ENCODE data around the gene GNA14. TPM values are rescaled to one million over a fixed set of nuclear protein-coding genes. Genes with fewer than 3 reads are reported as not detected.

Gene GNA14
- total RNA-seq, 1 experiment from 2014 or later = 0.15 TPM

- Histone ChIP-seq H3K27ac (ENCODE audit: low read length) (no peak overlapping the region), H3K9me3 (ENCODE audit: control insufficient read depth, insufficient read depth, low read depth, low read length) (no peaks in the 10 kb centered on the region), H3K4me1 (ENCODE audit: control insufficient read depth, insufficient read depth, low read length) (no peaks in the 10 kb centered on the region), H3K27me3 (ENCODE audit: control insufficient read depth, insufficient read depth, low read length) (no peaks in the 10 kb centered on the region), H3K36me3 (ENCODE audit: control insufficient read depth, insufficient read depth, low read length) (no peaks in the 10 kb centered on the region), H3K4me3 (ENCODE audit: low read depth in 2 of 2, low read length in 2 of 2) (no peak overlapping the region)
- intact Hi-C loops (cut with micrococcal nuclease; ENCODE audit: unreplicated experiment) (no loop called here), in situ Hi-C loops (cut with HindIII; ENCODE audit: low pct_unique_long_range_greater_than_20kb, low sequenced_read_pairs) (no loop called here)
- POLR2A ChIA-PET = no interaction called here
- no peak for DNase-seq (ENCODE audit: low read depth, low spot score)
- CTCF ChIA-PET = no interaction called here
- BruUV-seq (replicated peaks) = no TSS peak
- ATAC-seq = no peak
- TF ChIP-seq REST (IDR thresholded peaks at IDR 0.05; ENCODE audit: insufficient read depth in 1 of 2, low read depth in 2 of 2, low read length in 1 of 2) = no peak
- TF ChIP-seq CTCF (IDR thresholded peaks at IDR 0.05) = no peak
These were observed 137.5 kb downstream of the GNA14 start for GRCh38 chr9:77510666-77511065.

DNA sequence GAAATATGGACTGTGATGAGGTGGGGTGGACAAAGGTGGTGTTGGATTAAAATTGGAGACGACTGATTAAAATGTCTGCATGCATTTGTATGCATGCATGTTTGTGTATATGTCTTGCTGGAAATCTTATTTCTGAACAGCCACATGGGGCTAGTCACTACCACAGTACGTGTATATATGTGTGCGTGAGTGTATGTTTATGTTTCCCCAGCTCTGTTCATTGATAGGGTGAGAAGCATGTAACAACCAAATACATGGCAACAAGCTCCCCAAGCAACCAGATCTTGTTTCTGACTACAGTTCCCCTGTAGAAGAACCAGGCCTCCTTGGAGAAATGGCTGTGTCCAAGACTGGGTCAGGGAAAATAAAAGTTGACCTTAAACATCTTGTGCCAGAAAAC, 139.7 kb downstream of the GNA14 start:
- DNase-seq (ENCODE audit: low read depth, low spot score) (no peak), ATAC-seq (no peak)
- BruUV-seq (replicated peaks) = no TSS peak
- no peaks in the 10 kb centered on the region for H3K27me3 ChIP-seq (ENCODE audit: control insufficient read depth, insufficient read depth, low read length)
- intact Hi-C loops (cut with micrococcal nuclease; ENCODE audit: unreplicated experiment) = no loop called here
- no peak overlapping the region for H3K27ac ChIP-seq (ENCODE audit: low read length)
- no peaks in the 10 kb centered on the region for H3K9me3 ChIP-seq (ENCODE audit: control insufficient read depth, insufficient read depth, low read depth, low read length)
- no peak overlapping the region for H3K4me3 ChIP-seq (ENCODE audit: low read depth in 2 of 2, low read length in 2 of 2)
- ChIA-PET CTCF (no interaction called here), POLR2A (no interaction called here)
- no peak for TF ChIP-seq SIN3A (IDR thresholded peaks at IDR 0.05; ENCODE audit: borderline replicate concordance, insufficient read depth, low read depth, low read length)
- no peak for TF ChIP-seq POLR2AphosphoS5 (IDR thresholded peaks at IDR 0.05; ENCODE audit: low read depth, low read length)
- TF ChIP-seq REST (IDR thresholded peaks at IDR 0.05; ENCODE audit: insufficient read depth in 1 of 2, low read depth in 2 of 2, low read length in 1 of 2) = no peak
- no peak for TF ChIP-seq CTCF (IDR thresholded peaks at IDR 0.05)
- TF ChIP-seq TCF7L2 (IDR thresholded peaks at IDR 0.05; ENCODE audit: low read depth, low read length) = no peak
- H3K4me1 ChIP-seq (ENCODE audit: control insufficient read depth, insufficient read depth, low read length) = no peaks in the 10 kb centered on the region
- no peaks in the 10 kb centered on the region for H3K36me3 ChIP-seq (ENCODE audit: control insufficient read depth, insufficient read depth, low read length)
- in situ Hi-C loops (cut with HindIII; ENCODE audit: low pct_unique_long_range_greater_than_20kb, low sequenced_read_pairs) = no loop called here

All from Panc1 (cell line).